ENCODE results near the gene MYH6. TPM values are rescaled to one million over a fixed set of nuclear protein-coding genes. Genes with fewer than 3 reads are reported as not detected.
"Not testable (repeated sequence)": the region's sequence is repeated elsewhere in the genome, so short reads cannot be mapped to it uniquely, and the experiment has no call there.

The MYH6 gene
- total RNA-seq, 4 donors from 2014 or later: 0.20 TPM; not detected in 3

DNA sequence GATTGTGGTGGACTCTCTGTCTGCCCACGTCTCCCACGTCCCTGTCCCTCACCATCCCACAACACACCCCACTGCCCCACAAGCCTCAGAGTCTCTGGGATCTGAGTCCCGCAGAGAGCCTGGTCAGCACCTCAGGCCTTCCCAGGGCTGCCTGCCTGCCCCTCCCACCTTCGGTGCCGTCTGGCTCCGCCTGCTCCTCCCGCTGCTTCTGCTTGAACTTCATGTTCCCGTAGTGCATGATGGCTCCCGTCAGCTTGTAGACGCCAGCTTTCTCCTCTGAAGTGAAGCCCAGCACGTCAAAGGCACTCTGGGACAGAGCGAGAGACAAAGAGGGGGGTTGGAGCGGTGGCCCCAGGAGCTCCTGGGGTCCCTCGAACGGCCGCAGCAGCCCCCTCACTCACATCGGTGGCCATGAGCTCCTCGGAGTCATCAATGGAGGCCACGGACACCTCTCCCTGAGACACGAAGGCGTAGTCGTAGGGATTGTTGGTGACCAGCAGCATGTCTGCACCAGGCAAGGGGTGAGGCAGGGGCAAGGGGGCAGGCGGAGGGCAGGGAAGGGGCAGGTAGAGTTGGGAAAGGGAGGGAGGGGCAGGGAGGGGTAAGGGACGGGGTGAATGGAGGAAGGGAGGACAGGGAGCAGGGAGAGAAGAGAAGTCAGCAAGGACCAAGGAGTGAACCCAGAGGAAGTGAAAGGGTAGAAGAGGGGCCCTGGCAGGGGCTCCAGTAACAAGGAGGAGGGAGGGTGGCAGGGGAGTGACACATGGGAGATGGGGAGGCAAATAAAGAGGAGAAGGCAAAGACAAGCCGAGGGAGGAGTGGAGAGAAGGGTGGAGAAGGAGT is 5.6 kb downstream of the MYH6 start:
- H3K4me3 ChIP-seq (ENCODE audit: low read depth, poor library complexity, severe bottlenecking): no peak overlapping the region
- DNase-seq (ENCODE audit: low spot score in 2 of 2): no peak
- TF ChIP-seq, protein P1, sequence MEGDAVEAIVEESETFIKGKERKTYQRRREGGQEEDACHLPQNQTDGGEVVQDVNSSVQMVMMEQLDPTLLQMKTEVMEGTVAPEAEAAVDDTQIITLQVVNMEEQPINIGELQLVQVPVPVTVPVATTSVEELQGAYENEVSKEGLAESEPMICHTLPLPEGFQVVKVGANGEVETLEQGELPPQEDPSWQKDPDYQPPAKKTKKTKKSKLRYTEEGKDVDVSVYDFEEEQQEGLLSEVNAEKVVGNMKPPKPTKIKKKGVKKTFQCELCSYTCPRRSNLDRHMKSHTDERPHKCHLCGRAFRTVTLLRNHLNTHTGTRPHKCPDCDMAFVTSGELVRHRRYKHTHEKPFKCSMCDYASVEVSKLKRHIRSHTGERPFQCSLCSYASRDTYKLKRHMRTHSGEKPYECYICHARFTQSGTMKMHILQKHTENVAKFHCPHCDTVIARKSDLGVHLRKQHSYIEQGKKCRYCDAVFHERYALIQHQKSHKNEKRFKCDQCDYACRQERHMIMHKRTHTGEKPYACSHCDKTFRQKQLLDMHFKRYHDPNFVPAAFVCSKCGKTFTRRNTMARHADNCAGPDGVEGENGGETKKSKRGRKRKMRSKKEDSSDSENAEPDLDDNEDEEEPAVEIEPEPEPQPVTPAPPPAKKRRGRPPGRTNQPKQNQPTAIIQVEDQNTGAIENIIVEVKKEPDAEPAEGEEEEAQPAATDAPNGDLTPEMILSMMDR (IDR thresholded peaks at IDR 0.05): no peak
- TF ChIP-seq POLR2A (IDR thresholded peaks at IDR 0.05): no peak
- intact Hi-C loops (cut with DNase I; ENCODE audit: low total_unique reads): no loop called here
- WGBS, 2 donors: 59 to 67% methylated on average over 25 of the region's 25 CpGs

DNA sequence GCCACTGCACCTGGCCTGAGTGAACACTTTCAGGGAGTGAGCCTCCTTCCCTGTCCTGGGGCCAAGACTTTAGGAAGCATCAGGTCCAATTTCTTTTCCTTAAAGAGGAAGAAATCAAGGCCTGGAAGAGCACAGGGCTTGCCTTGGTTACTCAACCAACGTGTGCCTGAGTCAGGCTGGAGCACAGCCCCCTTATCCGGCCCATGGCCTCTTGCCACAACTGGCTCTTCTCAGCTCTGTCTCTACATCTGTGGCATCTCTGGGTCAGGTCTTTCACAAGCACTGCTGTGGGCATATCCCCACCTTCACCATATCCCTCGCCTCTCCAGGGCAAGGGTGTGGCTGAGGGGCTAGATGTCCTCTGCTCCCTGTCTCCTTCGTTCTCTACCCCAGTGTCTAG is 6.8 kb downstream of the MYH6 start:
- intact Hi-C loops (cut with DNase I; ENCODE audit: low total_unique reads): no loop called here
- H3K4me3 ChIP-seq (ENCODE audit: low read depth, poor library complexity, severe bottlenecking): no peak overlapping the region
- TF ChIP-seq, protein P1 (IDR thresholded peaks at IDR 0.05): no peak
- TF ChIP-seq POLR2A (IDR thresholded peaks at IDR 0.05): no peak
- WGBS, 2 donors: 80 to 81% methylated on average over 4 of the region's 4 CpGs
- DNase-seq (ENCODE audit: low spot score in 2 of 2): no peak

DNA sequence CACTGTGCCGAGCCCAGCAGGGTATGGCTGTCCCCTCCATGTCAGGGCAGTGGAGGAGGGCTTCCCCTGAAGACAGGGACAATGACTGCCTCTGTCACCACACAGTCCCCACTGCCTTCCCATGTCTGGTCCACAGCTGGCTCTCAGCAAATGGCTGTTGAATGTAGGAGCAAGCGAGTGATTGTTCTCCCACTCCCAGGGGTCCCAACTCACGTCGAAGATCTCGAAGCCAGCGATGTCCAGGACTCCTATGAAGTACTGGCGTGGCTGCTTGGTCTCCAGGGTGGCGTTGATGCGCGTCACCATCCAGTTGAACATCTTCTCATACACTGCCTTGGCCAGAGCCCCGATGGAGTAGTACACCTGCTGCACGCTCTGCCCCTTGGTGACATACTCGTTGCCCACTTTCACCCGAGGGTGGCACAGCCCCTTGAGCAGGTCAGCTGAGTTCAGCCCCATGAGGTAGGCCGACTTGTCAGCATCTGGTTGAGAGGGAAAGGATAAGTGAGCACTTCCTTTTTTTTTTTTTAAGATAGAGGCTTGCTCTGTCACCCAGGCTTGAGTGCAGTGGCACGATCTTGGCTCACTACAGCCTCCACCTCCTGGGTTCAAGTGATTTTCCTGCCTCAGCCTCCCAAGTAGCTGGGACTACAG is 7.5 kb downstream of the MYH6 start:
- WGBS, 2 donors: 87 to 92% methylated on average over 16 of the region's 16 CpGs
- H3K4me3 ChIP-seq (ENCODE audit: low read depth, poor library complexity, severe bottlenecking); DNase-seq (ENCODE audit: low spot score in 2 of 2); intact Hi-C loops (cut with DNase I; ENCODE audit: low total_unique reads): not testable (repeated sequence)

DNA sequence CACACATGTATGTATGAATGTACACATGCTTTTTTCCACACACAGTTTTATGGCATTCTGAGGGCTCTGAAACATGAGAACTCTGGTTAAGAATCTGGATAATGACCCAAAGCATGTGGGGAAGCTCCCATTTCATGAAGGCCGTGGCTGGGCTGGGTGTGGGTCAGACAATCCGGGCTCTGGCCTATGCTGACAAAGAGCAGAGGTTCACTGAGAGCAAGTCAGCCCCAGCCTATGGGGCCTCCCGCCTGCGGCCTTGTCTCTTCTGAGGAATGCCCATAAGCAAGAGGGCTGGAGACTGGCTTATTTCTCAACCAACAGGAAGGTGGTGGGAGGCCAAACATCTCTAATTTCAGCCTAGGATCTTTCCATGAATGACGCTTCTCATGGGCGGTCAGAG is 8.5 kb downstream of the MYH6 start:
- H3K4me3 ChIP-seq (ENCODE audit: low read depth, poor library complexity, severe bottlenecking): no peak overlapping the region
- intact Hi-C loops (cut with DNase I; ENCODE audit: low total_unique reads): no loop called here
- WGBS, 2 donors: 85 to 91% methylated on average over 6 of the region's 6 CpGs
- TF ChIP-seq, protein P1 (IDR thresholded peaks at IDR 0.05): no peak
- TF ChIP-seq POLR2A (IDR thresholded peaks at IDR 0.05): no peak
- DNase-seq (ENCODE audit: low spot score in 2 of 2): no peak

DNA sequence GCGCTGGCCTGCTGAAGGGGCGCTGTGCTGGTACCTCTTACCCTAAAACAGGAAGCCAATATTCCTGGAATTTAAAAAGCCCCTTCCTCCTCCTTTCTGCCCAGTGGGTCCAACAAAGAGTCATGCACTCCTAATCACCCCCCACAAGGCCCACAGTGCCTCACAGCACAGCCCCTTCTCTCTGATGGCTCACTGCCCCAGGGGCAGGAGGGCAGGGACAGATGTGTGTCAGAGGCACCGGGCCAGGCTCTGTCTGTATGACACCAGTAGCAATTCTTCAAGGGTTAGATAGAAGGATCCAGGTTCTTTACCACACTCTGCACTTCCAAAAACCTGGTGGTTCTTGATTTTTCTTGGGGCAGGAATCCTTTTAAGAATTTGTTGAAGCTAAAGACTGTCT is 8.9 kb downstream of the MYH6 start:
- WGBS, 2 donors: 87 to 93% methylated on average over 3 of the region's 3 CpGs
- no peak overlapping the region for H3K4me3 ChIP-seq (ENCODE audit: low read depth, poor library complexity, severe bottlenecking)
- no peak for DNase-seq (ENCODE audit: low spot score in 2 of 2)
- intact Hi-C loops (cut with DNase I; ENCODE audit: low total_unique reads): no loop called here
- TF ChIP-seq, protein P1 (IDR thresholded peaks at IDR 0.05): no peak
- no peak for TF ChIP-seq POLR2A (IDR thresholded peaks at IDR 0.05)

DNA sequence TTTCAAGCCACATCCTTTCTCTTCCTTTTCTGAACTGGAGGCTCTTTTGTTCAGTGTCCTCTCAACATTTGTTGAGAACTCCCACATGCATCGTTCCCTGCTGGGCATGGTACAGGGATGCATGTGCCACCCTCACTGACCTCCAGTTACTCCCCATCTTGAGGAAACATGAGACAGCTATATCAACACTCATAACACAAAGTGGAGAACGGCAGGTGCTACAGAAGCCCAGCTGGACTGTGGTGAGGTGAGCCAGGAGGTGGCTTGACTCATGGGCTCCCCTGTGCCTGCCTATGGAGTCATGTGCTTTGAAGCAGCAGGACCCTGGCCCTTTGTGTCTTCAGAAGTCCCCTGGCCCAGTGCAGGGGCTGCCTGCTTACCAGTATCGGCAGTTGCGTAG is 9.7 kb downstream of the MYH6 start:
- DNase-seq (ENCODE audit: low spot score in 2 of 2): no peak
- H3K4me3 ChIP-seq (ENCODE audit: low read depth, poor library complexity, severe bottlenecking): no peak overlapping the region
- 86 to 94% methylated on average over 4 of the region's 4 CpGs for WGBS, 2 donors
- TF ChIP-seq POLR2A (IDR thresholded peaks at IDR 0.05): no peak
- TF ChIP-seq, protein P1 (IDR thresholded peaks at IDR 0.05): no peak
- intact Hi-C loops (cut with DNase I; ENCODE audit: low total_unique reads): no loop called here

All from lower leg skin (tissue), 4 donors.